HG03139 (cell line): ENCODE measurements around the gene HOOK1.

Experiments used
- ATAC-seq: cut with Tn5 transposase; IDR thresholded peaks from one replicate; pipeline ENCODE4 v1.9.1; 2021; ENCODE audit not compliant: unreplicated experiment

Gene HOOK1

GRCh38 chr1:59814901-59815825 is at the start of gene HOOK1:
HOOK1 (plus strand) TSS chr1:59814949; CDS start chr1:59815118, 169 bp downstream.
- ATAC-seq = no peak

- no peak for ATAC-seq
Observed at GRCh38 chr1:59765011-59765730, 49.6 kb upstream of the HOOK1 start.

GRCh38 chr1:59766227-59766855 is 48.4 kb upstream of the HOOK1 start:
- no peak for ATAC-seq

- ATAC-seq = no peak
Observed at GRCh38 chr1:59767119-59767518, 47.6 kb upstream of the HOOK1 start.

GRCh38 chr1:59768792-59769735 is 45.7 kb upstream of the HOOK1 start:
- no peak for ATAC-seq

GRCh38 chr1:59769736-59770095 is 45.0 kb upstream of the HOOK1 start:
- ATAC-seq = no peak

GRCh38 chr1:59771361-59771760 is 43.4 kb upstream of the HOOK1 start:
- ATAC-seq = no peak

GRCh38 chr1:59775480-59775879 is 39.3 kb upstream of the HOOK1 start:
- no peak for ATAC-seq

GRCh38 chr1:59776960-59777852 is 37.5 kb upstream of the HOOK1 start:
- ATAC-seq = no peak

GRCh38 chr1:59779949-59780348 is 34.8 kb upstream of the HOOK1 start:
- ATAC-seq = no peak

GRCh38 chr1:59788825-59789224 is 25.9 kb upstream of the HOOK1 start:
- no peak for ATAC-seq

- no peak for ATAC-seq
Observed at GRCh38 chr1:59798600-59798999, 16.1 kb upstream of the HOOK1 start.

- peak; percentile 60 for ATAC-seq
Observed at GRCh38 chr1:59803458-59804038, 11.2 kb upstream of the HOOK1 start.

- ATAC-seq = no peak
Observed at GRCh38 chr1:59804301-59804700, 10.4 kb upstream of the HOOK1 start.

GRCh38 chr1:59805554-59805953 is 9.2 kb upstream of the HOOK1 start:
- ATAC-seq = no peak

GRCh38 chr1:59814180-59814900 is 409 bp upstream of the HOOK1 start:
- peak; percentile 97 for ATAC-seq

- no peak for ATAC-seq
Observed at GRCh38 chr1:59815892-59816291, 1.1 kb downstream of the HOOK1 start.

- no peak for ATAC-seq
Observed at GRCh38 chr1:59816318-59816878, 1.6 kb downstream of the HOOK1 start.
